Keratinocyte (primary cell): Measurements from ENCODE around the gene CACNA1F. TPM values are rescaled to one million over a fixed set of nuclear protein-coding genes. Genes with fewer than 3 reads are reported as not detected.

Experiments used
- DNase-seq: peaks from one replicate; pipeline ENCODE4 v3.0.0-alpha.2; 2011; ENCODE audit warnings: low read depth, missing footprints, low spot score
- FAIRE-seq: peaks from 2 replicates; lab custom pipeline; 2011; peaks lifted over from hg19 to GRCh38; lab: Jason Lieb, UNC
- H2AFZ ChIP-seq: 2 replicates; pipeline ENCODE4 v1.6.0; 2012; ENCODE audit warnings: low read length, control low read depth, inconsistent platforms; ENCODE audit not compliant: control insufficient read depth
- H3K27ac ChIP-seq: 2 replicates; pipeline ENCODE4 v1.5.1; 2011; ENCODE audit warnings: low read length; ENCODE audit not compliant: control insufficient read depth, insufficient read depth
- H3K27me3 ChIP-seq: 3 replicates; pipeline ENCODE4 v1.6.0; 2011; ENCODE audit warnings: low read length; ENCODE audit not compliant: control insufficient read depth, insufficient read depth; ENCODE audit errors: extremely low read depth
- H3K36me3 ChIP-seq, 2 experiments: 2 replicates in 1 of 2; 3 replicates in 1 of 2; pipeline ENCODE4 v1.5.1; 2011; ENCODE audit warnings: low read length in 2 of 2, mild to moderate bottlenecking in 1 of 2; ENCODE audit not compliant: control insufficient read depth in 2 of 2, insufficient read depth in 2 of 2; ENCODE audit errors: extremely low read depth in 1 of 2
- H3K4me1 ChIP-seq: 3 replicates; pipeline ENCODE4 v1.5.1; 2011; ENCODE audit warnings: low read length; ENCODE audit not compliant: control insufficient read depth, insufficient read depth; ENCODE audit errors: extremely low read depth
- H3K4me2 ChIP-seq: 3 replicates; pipeline ENCODE4 v1.6.0; 2011; ENCODE audit warnings: low read depth, low read length; ENCODE audit not compliant: control insufficient read depth, insufficient read depth; ENCODE audit errors: extremely low read depth
- H3K4me3 ChIP-seq, 3 experiments: fragments of 200-600 bp in 1 of 3; sonication (generic) in 1 of 3; 2 replicates in 2 of 3; 3 replicates in 1 of 3; pipeline ENCODE4 v1.5.1; 2011 to 2016; ENCODE audit warnings: low read length in 3 of 3, mild to moderate bottlenecking in 3 of 3, control low read depth in 2 of 3, inconsistent platforms in 1 of 3, low read depth in 1 of 3, mixed read lengths in 1 of 3, mixed run types in 1 of 3, moderate library complexity in 1 of 3; ENCODE audit not compliant: control insufficient read depth in 2 of 3, insufficient read depth in 2 of 3; ENCODE audit errors: extremely low read depth in 1 of 3
- H3K79me2 ChIP-seq: 2 replicates; pipeline ENCODE4 v1.6.0; 2012; ENCODE audit warnings: low read length; ENCODE audit not compliant: control insufficient read depth, insufficient read depth
- H3K9ac ChIP-seq: 3 replicates; pipeline ENCODE4 v1.6.0; 2011; ENCODE audit warnings: low read length; ENCODE audit not compliant: control insufficient read depth, insufficient read depth; ENCODE audit errors: extremely low read depth
- H3K9me1 ChIP-seq: 3 replicates; pipeline ENCODE4 v1.6.0; 2011; ENCODE audit warnings: low read length; ENCODE audit not compliant: control insufficient read depth, insufficient read depth; ENCODE audit errors: extremely low read depth
- H3K9me3 ChIP-seq: 2 replicates; pipeline ENCODE4 v1.5.1; 2012; ENCODE audit warnings: low read depth, low read length; ENCODE audit not compliant: control insufficient read depth
- H4K20me1 ChIP-seq: 3 replicates; pipeline ENCODE4 v1.6.0; 2011; ENCODE audit warnings: low read length; ENCODE audit not compliant: control insufficient read depth, insufficient read depth; ENCODE audit errors: extremely low read depth
- EZH2 ChIP-seq: IDR thresholded peaks from one replicate; pipeline ENCODE4 v1.6.1; 2012; ENCODE audit warnings: inconsistent platforms, mild to moderate bottlenecking, low read length, moderate library complexity
- dilution Hi-C: fragments of 300-500 bp; cut with MboI; formaldehyde crosslinking; loops from one replicate; pipeline ENCODE4 v1.7.0; 2020; ENCODE audit warnings: low sequenced_read_pairs; ENCODE audit not compliant: extremely low pct_ligation_motif_present
- polyA plus RNA-seq, 5 experiments: library from polyadenylated mRNA; depleted of rRNA in 3 of 5; stranded (reverse) in 3 of 5; stranded (forward) in 1 of 5; unstranded in 1 of 5; fragments of >200 nt; gene quantifications; 1 replicate in 1 of 5; 2 replicates in 3 of 5; 3 replicates in 1 of 5; pipeline versions ENCODE4 v1.2.1 to v1.2.3, GENCODE V29; 2011 to 2012; ENCODE audit warnings: missing spikeins in 2 of 5, low read depth in 1 of 5, low replicate concordance in 1 of 5
- TF ChIP-seq, protein P1 (sequence below), 3 experiments: IDR thresholded peaks in 1 of 3; conservative IDR thresholded peaks in 1 of 3; optimal IDR thresholded peaks in 1 of 3; 2 replicates in 2 of 3; 3 replicates in 1 of 3; pipeline versions ENCODE3 to v1.5.1; 2011; ENCODE audit warnings: low read length in 3 of 3, mild to moderate bottlenecking in 3 of 3, moderate library complexity in 2 of 3, control low read depth in 1 of 3, inconsistent platforms in 1 of 3; ENCODE audit not compliant: insufficient read depth in 2 of 3; ENCODE audit errors: extremely low read depth in 1 of 3

Gene CACNA1F
- polyA plus RNA-seq, 1 donor (not counting 4 experiments of a cell fraction or from before 2014, with no cell fraction given): not detected

GRCh38 chrX:49276671-49277534 is 43.8 kb upstream of the CACNA1F start:
- H3K4me2 ChIP-seq: no peak overlapping the region
- no peaks in the 10 kb centered on the region for H3K9me3 ChIP-seq
- H3K4me1 ChIP-seq: peaks cover 3% of the 10 kb centered on the region
- H2AFZ ChIP-seq: no peak overlapping the region
- H4K20me1 ChIP-seq: no peaks in the 10 kb centered on the region
- H3K27me3 ChIP-seq: no peaks in the 10 kb centered on the region
- no peaks in the 10 kb centered on the region for H3K9me1 ChIP-seq
- no peak for TF ChIP-seq EZH2
- TF ChIP-seq, protein P1, sequence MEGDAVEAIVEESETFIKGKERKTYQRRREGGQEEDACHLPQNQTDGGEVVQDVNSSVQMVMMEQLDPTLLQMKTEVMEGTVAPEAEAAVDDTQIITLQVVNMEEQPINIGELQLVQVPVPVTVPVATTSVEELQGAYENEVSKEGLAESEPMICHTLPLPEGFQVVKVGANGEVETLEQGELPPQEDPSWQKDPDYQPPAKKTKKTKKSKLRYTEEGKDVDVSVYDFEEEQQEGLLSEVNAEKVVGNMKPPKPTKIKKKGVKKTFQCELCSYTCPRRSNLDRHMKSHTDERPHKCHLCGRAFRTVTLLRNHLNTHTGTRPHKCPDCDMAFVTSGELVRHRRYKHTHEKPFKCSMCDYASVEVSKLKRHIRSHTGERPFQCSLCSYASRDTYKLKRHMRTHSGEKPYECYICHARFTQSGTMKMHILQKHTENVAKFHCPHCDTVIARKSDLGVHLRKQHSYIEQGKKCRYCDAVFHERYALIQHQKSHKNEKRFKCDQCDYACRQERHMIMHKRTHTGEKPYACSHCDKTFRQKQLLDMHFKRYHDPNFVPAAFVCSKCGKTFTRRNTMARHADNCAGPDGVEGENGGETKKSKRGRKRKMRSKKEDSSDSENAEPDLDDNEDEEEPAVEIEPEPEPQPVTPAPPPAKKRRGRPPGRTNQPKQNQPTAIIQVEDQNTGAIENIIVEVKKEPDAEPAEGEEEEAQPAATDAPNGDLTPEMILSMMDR (optimal IDR thresholded peaks at IDR 0.05 in 1 of 3, IDR thresholded peaks at IDR 0.05 in 1 of 3, conservative IDR thresholded peaks at IDR 0.05 in 1 of 3; ENCODE audit: extremely low read depth in 1 of 3, insufficient read depth in 2 of 3, low read length in 3 of 3): no peak
- no peak overlapping the region for H3K27ac ChIP-seq
- dilution Hi-C loops: no loop called here
- H3K79me2 ChIP-seq: peaks cover 2% of the 10 kb centered on the region
- no peak overlapping the region for H3K4me3 ChIP-seq
- no peaks in the 10 kb centered on the region for H3K36me3 ChIP-seq
- DNase-seq: no peak
- no peak overlapping the region for H3K9ac ChIP-seq
- FAIRE-seq: no peak

DNA sequence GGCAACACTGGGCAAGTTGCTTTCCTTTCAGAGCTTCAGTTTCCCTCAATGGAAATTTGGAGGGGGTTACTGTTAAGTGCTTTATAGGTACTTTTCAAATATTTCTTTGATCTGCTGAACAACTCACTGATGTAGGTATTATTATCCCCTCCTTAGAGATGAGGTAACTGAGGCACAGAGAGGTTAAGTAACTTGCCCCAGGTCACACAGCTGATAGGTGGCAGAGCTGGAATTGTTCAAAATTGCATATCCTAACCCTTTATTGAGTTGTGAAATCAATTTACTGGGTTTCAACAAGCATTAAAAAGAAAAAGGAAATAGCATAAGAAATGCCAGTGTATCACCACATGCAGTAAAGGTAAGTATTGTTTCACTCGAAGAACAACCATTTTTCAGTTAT is 43.1 kb upstream of the CACNA1F start:
- dilution Hi-C loops: no loop called here
- Histone ChIP-seq H3K9me1 (no peaks in the 10 kb centered on the region), H3K27ac (no peak overlapping the region), H3K79me2 (peaks cover 2% of the 10 kb centered on the region), H3K27me3 (no peaks in the 10 kb centered on the region), H3K4me3 (no peak overlapping the region), H2AFZ (no peak overlapping the region), H3K9me3 (no peaks in the 10 kb centered on the region), H3K9ac (no peak overlapping the region), H4K20me1 (no peaks in the 10 kb centered on the region), H3K4me2 (no peak overlapping the region), H3K4me1 (peaks cover 10% of the 10 kb centered on the region), H3K36me3 (no peaks in the 10 kb centered on the region)
- no peak for DNase-seq
- no peak for FAIRE-seq
- TF ChIP-seq EZH2: no peak
- TF ChIP-seq, protein P1 (optimal IDR thresholded peaks at IDR 0.05 in 1 of 3, IDR thresholded peaks at IDR 0.05 in 1 of 3, conservative IDR thresholded peaks at IDR 0.05 in 1 of 3; ENCODE audit: extremely low read depth in 1 of 3, insufficient read depth in 2 of 3, low read length in 3 of 3): no peak
